Panc1 (cell line): ENCODE measurements around the gene ZBTB20. TPM values are rescaled to one million over a fixed set of nuclear protein-coding genes. Genes with fewer than 3 reads are reported as not detected.

Experiments used
- ATAC-seq: fragments of 200-7000 bp; cut with Tn5 transposase; 2 replicates; pipeline ENCODE4 v1.9.1; 2020; ENCODE audit warnings: mild to moderate bottlenecking, moderate library complexity
- BruUV-seq: library from RNA; stranded (reverse); fragments of 400-500 nt; replicated peaks from 2 replicates; lab custom pipeline; 2021; lab: Mats Ljungman, UMichigan
- CTCF ChIA-PET: fragments of 300-600 bp; sonication (Branson Sonifier 250); formaldehyde crosslinking; loops from one replicate; lab custom pipeline; 2022; ENCODE audit warnings: antibody characterized with exemption; lab: Charles Lee
- POLR2A ChIA-PET: fragments of 300-600 bp; sonication (Branson Sonifier 250); formaldehyde crosslinking; loops from one replicate; lab custom pipeline; 2022; ENCODE audit warnings: antibody characterized with exemption; lab: Charles Lee
- DNase-seq: peaks from one replicate; pipeline ENCODE4 v3.0.0-alpha.2; 2010; ENCODE audit warnings: low read depth, low spot score
- H3K27ac ChIP-seq: 2 replicates; pipeline ENCODE4 v1.5.1; 2011; ENCODE audit warnings: mild to moderate bottlenecking, low read length, inconsistent platforms
- H3K27me3 ChIP-seq: fragments of 200-500 bp; sonication (Bioruptor generic); 2 replicates; pipeline ENCODE4 v1.6.0; 2014; ENCODE audit warnings: low read length, inconsistent platforms; ENCODE audit not compliant: control insufficient read depth, insufficient read depth
- H3K36me3 ChIP-seq: fragments of 200-500 bp; sonication (Bioruptor generic); 2 replicates; pipeline ENCODE4 v1.5.1; 2014; ENCODE audit warnings: inconsistent platforms, mild to moderate bottlenecking, low read length, moderate library complexity; ENCODE audit not compliant: control insufficient read depth, insufficient read depth
- H3K4me1 ChIP-seq: 2 replicates; pipeline ENCODE4 v1.5.1; 2011; ENCODE audit warnings: inconsistent platforms, mild to moderate bottlenecking, low read length, moderate library complexity; ENCODE audit not compliant: control insufficient read depth, insufficient read depth
- H3K4me3 ChIP-seq, 2 experiments: 2 replicates each; pipeline ENCODE4 v1.5.1; 2011 to 2012; ENCODE audit warnings: low read depth in 2 of 2, low read length in 2 of 2, mild to moderate bottlenecking in 2 of 2, inconsistent platforms in 1 of 2, moderate library complexity in 1 of 2
- H3K9me3 ChIP-seq: fragments of 200-500 bp; sonication (Bioruptor generic); 2 replicates; pipeline ENCODE4 v1.5.1; 2014; ENCODE audit warnings: low read depth, mild to moderate bottlenecking, inconsistent platforms, low read length, moderate library complexity; ENCODE audit not compliant: control insufficient read depth, insufficient read depth
- POLR2AphosphoS5 ChIP-seq: IDR thresholded peaks from 2 replicates; pipeline ENCODE4 v1.6.1; 2012; ENCODE audit warnings: mild to moderate bottlenecking, low read depth, low read length, moderate library complexity
- REST ChIP-seq, 2 experiments: IDR thresholded peaks; 2 replicates each; pipeline ENCODE4 v1.6.1; 2011 to 2012; ENCODE audit warnings: low read depth in 2 of 2, control low read depth in 1 of 2, low read length in 1 of 2, mild to moderate bottlenecking in 1 of 2, moderate library complexity in 1 of 2; ENCODE audit not compliant: insufficient read depth in 1 of 2
- SIN3A ChIP-seq: IDR thresholded peaks from 2 replicates; pipeline ENCODE4 v1.6.1; 2012; ENCODE audit warnings: low read depth, mild to moderate bottlenecking, low read length, moderate library complexity, borderline replicate concordance; ENCODE audit not compliant: insufficient read depth
- TCF7L2 ChIP-seq: IDR thresholded peaks from 2 replicates; pipeline ENCODE4 v1.6.1; 2011; ENCODE audit warnings: mild to moderate bottlenecking, low read depth, low read length, inconsistent platforms
- in situ Hi-C: cut with HindIII; loops from 2 replicates; pipeline ENCODE4 v1.10.0; 2016; ENCODE audit warnings: low sequenced_read_pairs, low pct_unique_long_range_greater_than_20kb
- intact Hi-C: fragments of 100-400 bp; cut with micrococcal nuclease; formaldehyde crosslinking; loops from one replicate; pipeline ENCODE4 v1.10.0; 2022; ENCODE audit not compliant: unreplicated experiment
- total RNA-seq: library from RNA; stranded (reverse); gene quantifications from one replicate; pipeline ENCODE4 v1.2.1, GENCODE V29; 2021; ENCODE audit not compliant: unreplicated experiment
- TF ChIP-seq, protein P1 (sequence below): fragments of 450-650 bp; IDR thresholded peaks from 2 replicates; pipeline ENCODE4 v1.5.1; 2017; ENCODE audit warnings: mild to moderate bottlenecking

The ZBTB20 gene
- total RNA-seq, 1 experiment from 2014 or later, result 4.1 TPM

GRCh38 chr3:115018694-115019093 lies 128.4 kb downstream of the ZBTB20 start:
- Histone ChIP-seq H3K9me3 (peaks cover 5% of the 10 kb centered on the region; the same call in 1 of the 2 replicates), H3K4me1 (no peaks in the 10 kb centered on the region), H3K4me3 (no peak overlapping the region), H3K36me3 (no peaks in the 10 kb centered on the region; the same call in 1 of the 2 replicates), H3K27me3 (no peaks in the 10 kb centered on the region), H3K27ac (no peak overlapping the region)
- ChIA-PET CTCF (no interaction called here), POLR2A (no interaction called here)
- TF ChIP-seq TCF7L2, result no peak
- no peak for TF ChIP-seq POLR2AphosphoS5
- TF ChIP-seq, protein P1, sequence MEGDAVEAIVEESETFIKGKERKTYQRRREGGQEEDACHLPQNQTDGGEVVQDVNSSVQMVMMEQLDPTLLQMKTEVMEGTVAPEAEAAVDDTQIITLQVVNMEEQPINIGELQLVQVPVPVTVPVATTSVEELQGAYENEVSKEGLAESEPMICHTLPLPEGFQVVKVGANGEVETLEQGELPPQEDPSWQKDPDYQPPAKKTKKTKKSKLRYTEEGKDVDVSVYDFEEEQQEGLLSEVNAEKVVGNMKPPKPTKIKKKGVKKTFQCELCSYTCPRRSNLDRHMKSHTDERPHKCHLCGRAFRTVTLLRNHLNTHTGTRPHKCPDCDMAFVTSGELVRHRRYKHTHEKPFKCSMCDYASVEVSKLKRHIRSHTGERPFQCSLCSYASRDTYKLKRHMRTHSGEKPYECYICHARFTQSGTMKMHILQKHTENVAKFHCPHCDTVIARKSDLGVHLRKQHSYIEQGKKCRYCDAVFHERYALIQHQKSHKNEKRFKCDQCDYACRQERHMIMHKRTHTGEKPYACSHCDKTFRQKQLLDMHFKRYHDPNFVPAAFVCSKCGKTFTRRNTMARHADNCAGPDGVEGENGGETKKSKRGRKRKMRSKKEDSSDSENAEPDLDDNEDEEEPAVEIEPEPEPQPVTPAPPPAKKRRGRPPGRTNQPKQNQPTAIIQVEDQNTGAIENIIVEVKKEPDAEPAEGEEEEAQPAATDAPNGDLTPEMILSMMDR, result no peak
- no peak for TF ChIP-seq REST (IDR thresholded peaks at IDR 0.05; ENCODE audit: insufficient read depth in 1 of 2, low read depth in 2 of 2, low read length in 1 of 2)
- no peak for TF ChIP-seq SIN3A
- in situ Hi-C loops (no loop called here), intact Hi-C loops (no loop called here)
- no TSS peak for BruUV-seq
- DNase-seq (no peak), ATAC-seq (no peak)

- in situ Hi-C loops, result no loop called here
Measured at GRCh38 chr3:115007966-115008365, 139.1 kb downstream of the ZBTB20 start.

More at GRCh38 chr3:115007966-115008365, 139.1 kb downstream of the ZBTB20 start:
- H3K9me3 ChIP-seq, result peaks cover 4% of the 10 kb centered on the region; the same call in 1 of the 2 replicates
- no peak for TF ChIP-seq POLR2AphosphoS5
- TF ChIP-seq, protein P1, result no peak
- TF ChIP-seq REST (IDR thresholded peaks at IDR 0.05; ENCODE audit: insufficient read depth in 1 of 2, low read depth in 2 of 2, low read length in 1 of 2), result no peak
- TF ChIP-seq TCF7L2, result no peak
- H3K4me3 ChIP-seq, result no peak overlapping the region
- H3K27ac ChIP-seq, result no peak overlapping the region
- H3K36me3 ChIP-seq, result no peaks in the 10 kb centered on the region
- ATAC-seq (no peak), DNase-seq (no peak)
- CTCF ChIA-PET, result no interaction called here
- intact Hi-C loops, result no loop called here
- POLR2A ChIA-PET, result no interaction called here
- no TSS peak for BruUV-seq
- no peaks in the 10 kb centered on the region for H3K4me1 ChIP-seq
- H3K27me3 ChIP-seq, result no peaks in the 10 kb centered on the region
